Activated CD8-positive, alpha-beta T cell treated with anti-CD3 and anti-CD28 coated beads for 36 hours (primary cell): ENCODE measurements around the gene RBMS3. TPM values are rescaled to one million over a fixed set of nuclear protein-coding genes. Genes with fewer than 3 reads are reported as not detected.
"Not testable (repeated sequence)": the region's sequence is repeated elsewhere in the genome, so short reads cannot be mapped to it uniquely, and the experiment has no call there.

Experiments
- ATAC-seq: fragments of 200-7000 bp; cut with Tn5 transposase; one replicate; pipeline ENCODE4 v1.10.0; 2021; ENCODE audit warnings: mild to moderate bottlenecking, moderate library complexity
- CTCF ChIA-PET: fragments of 350-600 bp; sonication (Branson Sonifier 250); formaldehyde crosslinking; loops from one replicate; lab custom pipeline; 2021; ENCODE audit warnings: antibody characterized with exemption; lab: Charles Lee
- POLR2A ChIA-PET: fragments of 350-600 bp; sonication (Branson Sonifier 250); formaldehyde crosslinking; loops from one replicate; lab custom pipeline; 2021; ENCODE audit warnings: antibody characterized with exemption; lab: Charles Lee
- DNase-seq: peaks from one replicate; pipeline ENCODE4 v3.0.0-alpha.2; 2020
- H3K27ac Mint-ChIP-seq: one replicate; pipeline ENCODE4 v1.8.0; 2021; ENCODE audit warnings: mild to moderate bottlenecking, mixed read lengths
- H3K27me3 Mint-ChIP-seq: one replicate; pipeline ENCODE4 v1.8.0; 2021; ENCODE audit warnings: mixed read lengths
- H3K36me3 Mint-ChIP-seq: one replicate; pipeline ENCODE4 v1.8.0; 2021; ENCODE audit warnings: low read depth, mixed read lengths
- H3K4me1 Mint-ChIP-seq: one replicate; pipeline ENCODE4 v1.8.0; 2021; ENCODE audit warnings: low read depth, mixed read lengths
- H3K4me3 Mint-ChIP-seq: one replicate; pipeline ENCODE4 v1.8.0; 2021; ENCODE audit warnings: mild to moderate bottlenecking, moderate library complexity, mixed read lengths
- H3K9me3 Mint-ChIP-seq: one replicate; pipeline ENCODE4 v1.8.0; 2021; ENCODE audit warnings: mixed read lengths
- intact Hi-C: fragments of 100-400 bp; cut with micrococcal nuclease; formaldehyde crosslinking; loops from one replicate; pipeline ENCODE4 v1.10.0; 2022
- total RNA-seq, 2 experiments: library from RNA; stranded (reverse); gene quantifications; one replicate each; pipeline ENCODE4 v1.2.3, GENCODE V29; 2021
- TF ChIP-seq, protein P1 (sequence below): fragments of 200-600 bp; IDR thresholded peaks from one replicate; pipeline ENCODE4 v1.8.0; 2022; ENCODE audit warnings: antibody characterized with exemption, mild to moderate bottlenecking

RBMS3 gene
- total RNA-seq, 2 experiments from 2014 or later: 2.3 to 2.8 TPM

DNA sequence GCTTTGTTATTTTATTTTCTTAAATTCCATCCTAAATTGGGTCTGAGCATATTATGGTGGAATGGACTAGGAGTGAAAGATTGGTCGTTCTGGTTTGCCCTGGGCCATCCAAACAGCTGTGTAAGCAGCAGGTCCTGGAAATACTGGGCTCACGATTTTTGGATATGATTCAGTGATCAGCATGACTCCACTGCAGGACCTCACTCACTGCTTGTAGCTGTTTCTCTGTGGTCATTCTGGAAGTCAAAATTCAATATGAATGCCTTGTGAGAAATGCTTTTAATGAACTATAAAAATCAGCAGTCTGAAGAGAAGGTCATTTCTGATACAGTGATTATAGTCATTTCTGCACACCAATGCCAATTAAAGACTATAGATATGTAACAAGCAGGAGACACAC, 185.0 kb downstream of the RBMS3 start:
- Mint-ChIP-seq H3K4me1 (no peaks in the 10 kb centered on the region), H3K27ac (no peak overlapping the region), H3K36me3 (no peaks in the 10 kb centered on the region), H3K4me3 (no peak overlapping the region), H3K27me3 (no peaks in the 10 kb centered on the region), H3K9me3 (no peaks in the 10 kb centered on the region)
- ATAC-seq (no peak), DNase-seq (no peak)
- ChIA-PET CTCF (no interaction called here), POLR2A (no interaction called here)
- TF ChIP-seq, protein P1, sequence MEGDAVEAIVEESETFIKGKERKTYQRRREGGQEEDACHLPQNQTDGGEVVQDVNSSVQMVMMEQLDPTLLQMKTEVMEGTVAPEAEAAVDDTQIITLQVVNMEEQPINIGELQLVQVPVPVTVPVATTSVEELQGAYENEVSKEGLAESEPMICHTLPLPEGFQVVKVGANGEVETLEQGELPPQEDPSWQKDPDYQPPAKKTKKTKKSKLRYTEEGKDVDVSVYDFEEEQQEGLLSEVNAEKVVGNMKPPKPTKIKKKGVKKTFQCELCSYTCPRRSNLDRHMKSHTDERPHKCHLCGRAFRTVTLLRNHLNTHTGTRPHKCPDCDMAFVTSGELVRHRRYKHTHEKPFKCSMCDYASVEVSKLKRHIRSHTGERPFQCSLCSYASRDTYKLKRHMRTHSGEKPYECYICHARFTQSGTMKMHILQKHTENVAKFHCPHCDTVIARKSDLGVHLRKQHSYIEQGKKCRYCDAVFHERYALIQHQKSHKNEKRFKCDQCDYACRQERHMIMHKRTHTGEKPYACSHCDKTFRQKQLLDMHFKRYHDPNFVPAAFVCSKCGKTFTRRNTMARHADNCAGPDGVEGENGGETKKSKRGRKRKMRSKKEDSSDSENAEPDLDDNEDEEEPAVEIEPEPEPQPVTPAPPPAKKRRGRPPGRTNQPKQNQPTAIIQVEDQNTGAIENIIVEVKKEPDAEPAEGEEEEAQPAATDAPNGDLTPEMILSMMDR: no peak
- intact Hi-C loops: loop anchor here (5.0 kb wide), 1 partner anchor 989 kb away; no protein-coding TSS in a partner anchor

DNA sequence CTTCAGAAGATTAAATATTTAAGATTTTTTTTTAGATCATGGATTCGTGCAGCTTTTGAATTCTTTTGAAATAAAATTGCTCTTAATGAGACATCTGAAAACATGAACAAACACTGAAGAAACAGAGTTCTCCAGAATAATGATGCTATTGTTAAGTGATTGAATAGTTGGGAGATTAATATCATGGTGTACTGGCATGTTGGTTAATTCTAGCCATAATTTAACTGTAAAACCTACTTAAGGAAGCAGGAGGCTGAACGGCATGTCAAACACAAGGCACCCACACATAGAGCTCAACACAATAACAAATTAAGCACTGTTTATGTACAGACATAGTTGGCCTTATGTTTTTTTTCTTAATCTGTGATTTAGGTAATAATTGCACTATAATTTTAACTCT, 185.6 kb downstream of the RBMS3 start:
- TF ChIP-seq, protein P1: no peak
- H3K9me3 Mint-ChIP-seq: no peaks in the 10 kb centered on the region
- no peaks in the 10 kb centered on the region for H3K27me3 Mint-ChIP-seq
- no peak overlapping the region for H3K27ac Mint-ChIP-seq
- no peak for DNase-seq
- no peaks in the 10 kb centered on the region for H3K4me1 Mint-ChIP-seq
- H3K36me3 Mint-ChIP-seq: no peaks in the 10 kb centered on the region
- ATAC-seq: no peak
- ChIA-PET CTCF (interaction anchor here (1.7 kb wide), 1 partner anchor 11 kb away, joined by 6 read pairs; no protein-coding TSS in a partner anchor), POLR2A (no interaction called here)
- intact Hi-C loops: loop anchor here (5.0 kb wide), 1 partner anchor 989 kb away; no protein-coding TSS in a partner anchor
- no peak overlapping the region for H3K4me3 Mint-ChIP-seq

DNA sequence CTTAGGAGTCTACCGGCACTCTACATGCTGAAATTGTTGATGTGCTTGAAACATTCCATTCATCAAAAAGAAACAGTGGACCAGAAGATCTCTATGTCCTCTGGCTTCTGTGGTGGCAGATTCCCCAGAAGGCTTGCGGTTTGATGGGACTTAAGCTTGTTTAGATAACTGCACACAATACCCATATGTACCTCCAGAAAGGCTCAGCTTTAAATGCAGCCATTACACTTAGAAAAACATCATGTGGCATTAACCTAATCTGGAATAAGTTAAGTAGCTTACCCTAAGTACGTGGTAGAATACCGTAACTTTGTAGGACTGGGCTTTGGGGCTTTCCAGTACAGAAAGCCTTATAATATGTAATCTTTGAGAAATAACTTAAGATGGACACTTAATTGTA, 187.3 kb downstream of the RBMS3 start:
- intact Hi-C loops: loop anchor here (5.0 kb wide), 1 partner anchor 991 kb away; no protein-coding TSS in a partner anchor
- DNase-seq (no peak), ATAC-seq (no peak)
- POLR2A ChIA-PET: no interaction called here
- H3K36me3 Mint-ChIP-seq: no peaks in the 10 kb centered on the region
- peaks cover 2% of the 10 kb centered on the region for H3K9me3 Mint-ChIP-seq
- H3K4me3 Mint-ChIP-seq: no peak overlapping the region
- TF ChIP-seq, protein P1: no peak
- no peaks in the 10 kb centered on the region for H3K27me3 Mint-ChIP-seq
- CTCF ChIA-PET: no interaction called here
- no peaks in the 10 kb centered on the region for H3K4me1 Mint-ChIP-seq
- no peak overlapping the region for H3K27ac Mint-ChIP-seq

DNA sequence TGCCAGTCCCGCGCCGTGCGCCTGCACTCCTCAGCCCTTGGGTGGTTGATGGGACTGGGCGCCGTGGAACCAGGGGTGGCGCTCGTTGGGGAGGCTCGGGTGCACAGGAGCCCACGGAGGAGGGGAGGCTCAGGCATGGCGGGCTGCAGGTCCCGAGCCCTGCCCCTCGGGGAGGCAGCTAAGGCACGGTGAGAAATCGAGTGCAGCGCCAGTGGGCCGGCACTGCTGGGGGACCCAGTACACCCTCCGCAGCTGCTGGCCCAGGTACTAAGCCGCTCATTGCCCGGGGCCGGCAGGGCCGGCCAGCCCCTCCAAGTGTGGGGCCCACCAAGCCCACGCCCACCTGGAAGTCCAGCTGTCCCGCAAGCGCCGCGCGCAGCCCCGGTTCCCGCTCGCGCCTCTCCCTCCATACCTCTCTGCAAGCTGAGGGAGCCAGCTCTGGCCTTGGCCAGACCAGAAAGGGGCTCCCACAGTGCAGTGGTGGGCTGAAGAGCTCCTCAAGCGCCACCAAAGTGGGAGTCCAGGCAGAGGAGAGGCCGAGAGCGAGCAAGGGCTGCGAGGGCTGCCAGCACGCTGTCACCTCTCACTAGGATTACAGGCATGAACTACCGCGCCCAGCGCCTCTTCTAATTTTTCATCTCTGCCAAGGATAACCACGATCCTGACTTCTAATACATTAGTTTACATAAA, 192.8 kb downstream of the RBMS3 start:
- H3K9me3 Mint-ChIP-seq, H3K27me3 Mint-ChIP-seq, CTCF ChIA-PET, ATAC-seq, POLR2A ChIA-PET, intact Hi-C loops, H3K36me3 Mint-ChIP-seq, H3K4me1 Mint-ChIP-seq, DNase-seq, H3K4me3 Mint-ChIP-seq, H3K27ac Mint-ChIP-seq: not testable (repeated sequence)

DNA sequence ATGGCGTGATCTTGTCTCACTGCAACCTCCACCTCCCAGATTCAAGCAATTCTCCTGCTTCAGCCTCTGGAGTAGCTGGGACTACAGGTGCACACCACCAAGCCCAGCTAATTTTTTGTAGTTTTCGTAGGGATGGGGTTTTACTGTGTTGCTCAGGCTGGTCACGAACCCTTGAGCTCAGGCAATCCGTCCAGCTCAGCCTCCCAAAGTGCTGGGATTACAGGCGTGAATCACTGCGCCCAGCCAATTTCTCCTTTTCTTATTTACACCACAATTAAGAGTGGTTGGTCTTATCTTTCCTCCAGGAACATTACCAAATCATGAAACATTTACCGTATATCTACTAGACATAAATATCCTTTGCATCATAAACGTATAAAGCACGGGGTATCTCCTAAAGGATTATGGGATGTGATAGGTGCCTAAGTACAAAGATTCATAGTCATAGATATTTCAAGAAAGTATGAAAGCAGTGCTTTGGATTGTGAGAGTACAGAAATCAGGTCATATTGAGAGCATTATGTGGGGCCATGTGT, 194.5 kb downstream of the RBMS3 start:
- H3K27ac Mint-ChIP-seq: no peak overlapping the region

More for the DNA sequence above, 194.5 kb downstream of the RBMS3 start:
- Mint-ChIP-seq H3K27me3 (no peaks in the 10 kb centered on the region), H3K4me3 (no peak overlapping the region), H3K36me3 (no peaks in the 10 kb centered on the region), H3K9me3 (peaks cover 2% of the 10 kb centered on the region), H3K4me1 (no peaks in the 10 kb centered on the region)
- CTCF ChIA-PET: no interaction called here
- TF ChIP-seq, protein P1: no peak
- intact Hi-C loops: no loop called here
- no peak for ATAC-seq
- no peak for DNase-seq
- POLR2A ChIA-PET: no interaction called here
